Measurements from ENCODE around the gene SHLD1. TPM values are rescaled to one million over a fixed set of nuclear protein-coding genes. Genes with fewer than 3 reads are reported as not detected.
A peak's percentile ranks its signal among the peaks of the same experiment; 100 is the strongest.

The SHLD1 gene
- total and polyA plus RNA-seq, 5 donors from 2014 or later, result 10.4 to 46.6 (median 27.7) TPM

DNA sequence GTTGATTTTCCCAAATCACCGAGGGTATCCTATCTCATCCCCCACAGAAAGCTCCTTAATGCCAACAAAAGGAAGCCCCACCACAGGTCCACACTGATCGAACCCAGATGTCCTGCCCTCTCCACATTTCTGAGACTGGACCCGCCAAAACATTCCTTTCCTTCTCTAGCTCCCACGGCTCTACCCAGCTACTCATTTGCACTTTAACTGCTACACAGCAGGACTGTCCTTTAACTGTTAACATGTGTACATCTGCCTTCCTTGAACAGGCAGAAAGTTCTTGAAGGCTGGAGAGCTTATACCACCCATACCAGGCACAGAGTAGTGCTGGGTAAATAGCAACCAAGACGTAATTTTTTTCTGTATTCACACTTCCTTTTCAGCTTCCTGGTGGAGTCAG is 131.5 kb downstream of the SHLD1 start:
- peaks cover 0 to 6% (median 5%) of the 10 kb centered on the region in 4 donors for H3K4me1 Mint-ChIP-seq
- H3K36me3 Mint-ChIP-seq, result no peaks in the 10 kb centered on the region
- H3K9me3 ChIP-seq (ENCODE audit: control insufficient read depth in 2 of 2, low read length in 2 of 2), result no peaks in the 10 kb centered on the region
- H3K4me3 ChIP-seq (ENCODE audit: low read depth, low read length), result no peak overlapping the region
- no peaks in the 10 kb centered on the region for H3K36me3 ChIP-seq (ENCODE audit: control insufficient read depth, insufficient read depth, low read length)
- H3K27ac ChIP-seq (ENCODE audit: insufficient read depth, low read length, poor library complexity, severe bottlenecking), result no peak overlapping the region
- H3K27ac Mint-ChIP-seq, result peak overlapping the region in 1 of 3 donors; percentile 94
- DNase-seq, result no peak
- ATAC-seq (ENCODE audit: low read depth in 2 of 2), result no peak
- no peak overlapping the region for H3K4me3 Mint-ChIP-seq
- H3K9me3 Mint-ChIP-seq, result peaks cover 0 to 5% (median 2%) of the 10 kb centered on the region in 7 donors
- H3K27me3 Mint-ChIP-seq, result peaks cover 9% of the 10 kb centered on the region
- no peaks in the 10 kb centered on the region for H3K27me3 ChIP-seq (ENCODE audit: control insufficient read depth, insufficient read depth, low read length)
- H3K4me1 ChIP-seq (ENCODE audit: control insufficient read depth, insufficient read depth, low read length, poor library complexity, severe bottlenecking), result no peaks in the 10 kb centered on the region

DNA sequence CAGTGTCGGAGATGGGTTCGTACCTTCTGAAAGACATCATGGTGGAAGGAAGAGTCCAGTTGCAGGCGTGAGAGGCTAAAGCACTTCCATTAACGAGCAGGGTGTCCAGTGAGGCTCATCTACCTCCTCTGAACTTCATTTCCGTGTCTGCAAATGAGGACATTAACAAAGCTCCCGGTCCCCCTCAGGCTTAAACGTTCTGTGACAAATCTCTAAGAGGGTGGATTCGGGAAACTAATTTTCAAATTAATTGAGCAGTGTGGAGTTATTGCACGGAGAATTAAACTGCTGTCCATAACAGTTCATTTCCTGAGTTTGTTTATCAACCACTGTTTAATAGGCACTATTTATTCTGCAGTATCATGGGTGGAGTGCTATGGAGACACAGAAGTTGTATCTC is 132.0 kb downstream of the SHLD1 start:
- peak overlapping the region in 1 of 3 donors; percentile 94 for H3K27ac Mint-ChIP-seq
- Histone ChIP-seq H3K27ac (ENCODE audit: insufficient read depth, low read length, poor library complexity, severe bottlenecking) (no peak overlapping the region), H3K4me1 (ENCODE audit: control insufficient read depth, insufficient read depth, low read length, poor library complexity, severe bottlenecking) (no peaks in the 10 kb centered on the region), H3K4me3 (ENCODE audit: low read depth, low read length) (no peak overlapping the region), H3K9me3 (ENCODE audit: control insufficient read depth in 2 of 2, low read length in 2 of 2) (no peaks in the 10 kb centered on the region), H3K36me3 (ENCODE audit: control insufficient read depth, insufficient read depth, low read length) (no peaks in the 10 kb centered on the region), H3K27me3 (ENCODE audit: control insufficient read depth, insufficient read depth, low read length) (no peaks in the 10 kb centered on the region)
- no peak overlapping the region for H3K4me3 Mint-ChIP-seq
- peaks cover 0 to 6% (median 5%) of the 10 kb centered on the region in 4 donors for H3K4me1 Mint-ChIP-seq
- H3K36me3 Mint-ChIP-seq, result no peaks in the 10 kb centered on the region
- H3K9me3 Mint-ChIP-seq, result peaks cover 0 to 5% (median 0%) of the 10 kb centered on the region in 7 donors
- DNase-seq (no peak), ATAC-seq (ENCODE audit: low read depth in 2 of 2) (no peak)
- peaks cover 9% of the 10 kb centered on the region for H3K27me3 Mint-ChIP-seq

DNA sequence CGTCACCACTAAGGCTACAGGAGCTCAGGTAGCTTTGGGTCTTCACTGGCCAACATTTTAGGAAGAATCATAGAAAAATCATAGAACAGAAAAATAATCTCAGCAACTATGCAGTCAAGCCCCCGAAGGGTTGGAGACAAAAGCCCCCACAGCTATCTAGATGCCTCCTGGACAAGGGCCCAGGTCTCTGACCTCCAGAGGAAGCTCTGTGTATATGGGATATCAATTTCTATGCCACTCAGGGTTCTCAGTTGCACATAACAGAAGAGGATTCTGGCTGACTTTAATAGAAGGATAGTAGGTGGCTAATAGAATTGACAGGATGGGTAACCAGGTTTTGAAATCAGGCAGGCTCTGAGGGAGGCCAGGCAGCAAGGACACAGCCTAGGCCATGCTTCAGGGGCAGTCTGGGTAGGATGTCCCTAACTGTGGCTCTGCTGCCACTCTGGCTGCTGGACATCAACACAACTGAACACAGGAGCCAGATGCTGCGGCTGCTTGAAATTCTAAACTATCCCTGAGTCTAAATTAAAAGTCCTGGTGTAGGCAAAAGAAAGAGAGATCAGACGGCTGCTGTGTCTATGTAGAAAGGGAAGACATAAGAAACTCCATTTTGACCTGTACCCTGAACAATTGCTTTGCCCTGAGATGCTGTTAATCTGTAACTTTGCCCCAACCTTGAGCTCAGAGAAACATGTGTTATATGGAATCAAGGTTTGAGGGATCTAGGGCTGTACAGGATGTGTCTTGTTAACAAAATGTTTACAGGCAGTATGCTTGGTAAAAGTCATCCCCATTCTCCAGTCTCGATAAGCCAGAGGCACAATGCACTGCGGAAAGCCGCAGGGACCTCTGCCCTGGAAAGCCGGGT is 134.5 kb downstream of the SHLD1 start:
- Mint-ChIP-seq H3K27ac (no peak overlapping the region), H3K9me3 (peaks cover 0 to 5% (median 0%) of the 10 kb centered on the region in 7 donors), H3K4me1 (peaks cover 0 to 6% (median 5%) of the 10 kb centered on the region in 4 donors), H3K36me3 (no peaks in the 10 kb centered on the region), H3K27me3 (peaks cover 18% of the 10 kb centered on the region), H3K4me3 (no peak overlapping the region)
- Histone ChIP-seq H3K9me3 (ENCODE audit: control insufficient read depth in 2 of 2, low read length in 2 of 2) (no peaks in the 10 kb centered on the region), H3K36me3 (ENCODE audit: control insufficient read depth, insufficient read depth, low read length) (no peaks in the 10 kb centered on the region), H3K4me3 (ENCODE audit: low read depth, low read length) (no peak overlapping the region), H3K27ac (ENCODE audit: insufficient read depth, low read length, poor library complexity, severe bottlenecking) (no peak overlapping the region), H3K27me3 (ENCODE audit: control insufficient read depth, insufficient read depth, low read length) (no peaks in the 10 kb centered on the region), H3K4me1 (ENCODE audit: control insufficient read depth, insufficient read depth, low read length, poor library complexity, severe bottlenecking) (no peaks in the 10 kb centered on the region)
- ATAC-seq (ENCODE audit: low read depth in 2 of 2) (no peak), DNase-seq (no peak)

GRCh38 chr20:5885866-5886265 is 135.7 kb downstream of the SHLD1 start:
- H3K9me3 Mint-ChIP-seq, result peaks cover 0 to 5% (median 0%) of the 10 kb centered on the region in 7 donors
- Histone ChIP-seq H3K4me1 (ENCODE audit: control insufficient read depth, insufficient read depth, low read length, poor library complexity, severe bottlenecking) (no peaks in the 10 kb centered on the region), H3K9me3 (ENCODE audit: control insufficient read depth in 2 of 2, low read length in 2 of 2) (no peaks in the 10 kb centered on the region), H3K36me3 (ENCODE audit: control insufficient read depth, insufficient read depth, low read length) (no peaks in the 10 kb centered on the region), H3K4me3 (ENCODE audit: low read depth, low read length) (no peak overlapping the region), H3K27me3 (ENCODE audit: control insufficient read depth, insufficient read depth, low read length) (no peaks in the 10 kb centered on the region), H3K27ac (ENCODE audit: insufficient read depth, low read length, poor library complexity, severe bottlenecking) (no peak overlapping the region)
- peaks cover 16% of the 10 kb centered on the region for H3K27me3 Mint-ChIP-seq
- DNase-seq (peak in 1 of 3 donors; percentile 48), ATAC-seq (ENCODE audit: low read depth in 2 of 2) (no peak)
- H3K27ac Mint-ChIP-seq, result no peak overlapping the region
- H3K4me3 Mint-ChIP-seq, result no peak overlapping the region
- H3K36me3 Mint-ChIP-seq, result no peaks in the 10 kb centered on the region
- H3K4me1 Mint-ChIP-seq, result peaks cover 0 to 6% (median 5%) of the 10 kb centered on the region in 4 donors

GRCh38 chr20:5886788-5887187 is 136.6 kb downstream of the SHLD1 start:
- Mint-ChIP-seq H3K36me3 (no peaks in the 10 kb centered on the region), H3K4me1 (peaks cover 0 to 4% (median 3%) of the 10 kb centered on the region in 4 donors), H3K27ac (peak overlapping the region in 1 of 3 donors; percentile 11), H3K9me3 (peaks cover 0 to under 1% (median 0%) of the 10 kb centered on the region in 7 donors), H3K27me3 (peaks cover 14% of the 10 kb centered on the region), H3K4me3 (no peak overlapping the region)
- no peak overlapping the region for H3K4me3 ChIP-seq (ENCODE audit: low read depth, low read length)
- no peak for DNase-seq
- H3K36me3 ChIP-seq (ENCODE audit: control insufficient read depth, insufficient read depth, low read length), result no peaks in the 10 kb centered on the region
- H3K27ac ChIP-seq (ENCODE audit: insufficient read depth, low read length, poor library complexity, severe bottlenecking), result no peak overlapping the region
- ATAC-seq (ENCODE audit: low read depth in 2 of 2), result no peak
- no peaks in the 10 kb centered on the region for H3K4me1 ChIP-seq (ENCODE audit: control insufficient read depth, insufficient read depth, low read length, poor library complexity, severe bottlenecking)
- no peaks in the 10 kb centered on the region for H3K9me3 ChIP-seq (ENCODE audit: control insufficient read depth in 2 of 2, low read length in 2 of 2)
- no peaks in the 10 kb centered on the region for H3K27me3 ChIP-seq (ENCODE audit: control insufficient read depth, insufficient read depth, low read length)

DNA sequence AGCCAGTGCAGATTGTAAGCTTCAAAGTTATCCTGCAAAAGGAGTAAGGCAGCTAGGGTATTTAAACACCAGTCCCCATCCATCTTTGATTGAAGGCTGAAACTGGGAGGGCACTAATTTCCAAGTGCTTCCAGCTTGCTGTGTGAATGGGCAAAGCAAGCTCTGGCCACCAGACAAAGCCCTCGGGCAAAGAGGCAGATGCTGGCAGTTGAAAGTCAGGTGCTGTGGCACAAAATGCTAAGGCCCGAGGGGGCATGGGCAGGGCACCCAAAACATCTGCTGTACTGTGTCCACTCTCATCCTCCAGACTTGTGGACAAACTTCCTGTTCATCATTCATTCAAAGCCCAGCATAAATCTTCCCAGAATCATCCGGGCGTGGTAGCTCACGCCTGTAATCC is 137.2 kb downstream of the SHLD1 start:
- Mint-ChIP-seq H3K36me3 (no peaks in the 10 kb centered on the region), H3K27ac (no peak overlapping the region), H3K9me3 (no peaks in the 10 kb centered on the region), H3K4me3 (no peak overlapping the region), H3K4me1 (peaks cover 0 to 4% (median 0%) of the 10 kb centered on the region in 4 donors), H3K27me3 (peaks cover 9% of the 10 kb centered on the region)
- Histone ChIP-seq H3K4me1 (ENCODE audit: control insufficient read depth, insufficient read depth, low read length, poor library complexity, severe bottlenecking) (no peaks in the 10 kb centered on the region), H3K4me3 (ENCODE audit: low read depth, low read length) (no peak overlapping the region), H3K27ac (ENCODE audit: insufficient read depth, low read length, poor library complexity, severe bottlenecking) (no peak overlapping the region), H3K36me3 (ENCODE audit: control insufficient read depth, insufficient read depth, low read length) (no peaks in the 10 kb centered on the region), H3K27me3 (ENCODE audit: control insufficient read depth, insufficient read depth, low read length) (no peaks in the 10 kb centered on the region), H3K9me3 (ENCODE audit: control insufficient read depth in 2 of 2, low read length in 2 of 2) (no peaks in the 10 kb centered on the region)
- DNase-seq, result no peak
- no peak for ATAC-seq (ENCODE audit: low read depth in 2 of 2)

GRCh38 chr20:5888041-5888440 is 137.8 kb downstream of the SHLD1 start:
- no peak overlapping the region for H3K27ac ChIP-seq (ENCODE audit: insufficient read depth, low read length, poor library complexity, severe bottlenecking)
- Mint-ChIP-seq H3K4me3 (no peak overlapping the region), H3K36me3 (no peaks in the 10 kb centered on the region), H3K4me1 (peaks cover 0 to 4% (median 0%) of the 10 kb centered on the region in 4 donors), H3K27ac (no peak overlapping the region), H3K27me3 (peaks cover 9% of the 10 kb centered on the region), H3K9me3 (no peaks in the 10 kb centered on the region)
- no peaks in the 10 kb centered on the region for H3K9me3 ChIP-seq (ENCODE audit: control insufficient read depth in 2 of 2, low read length in 2 of 2)
- no peak overlapping the region for H3K4me3 ChIP-seq (ENCODE audit: low read depth, low read length)
- no peaks in the 10 kb centered on the region for H3K4me1 ChIP-seq (ENCODE audit: control insufficient read depth, insufficient read depth, low read length, poor library complexity, severe bottlenecking)
- H3K36me3 ChIP-seq (ENCODE audit: control insufficient read depth, insufficient read depth, low read length), result no peaks in the 10 kb centered on the region
- DNase-seq, result no peak
- no peaks in the 10 kb centered on the region for H3K27me3 ChIP-seq (ENCODE audit: control insufficient read depth, insufficient read depth, low read length)
- no peak for ATAC-seq (ENCODE audit: low read depth in 2 of 2)
